A549 (cell line): Measurements from ENCODE around the gene SNRNP70. TPM values are rescaled to one million over a fixed set of nuclear protein-coding genes. Genes with fewer than 3 reads are reported as not detected.
"Not testable (repeated sequence)": the region's sequence is repeated elsewhere in the genome, so short reads cannot be mapped to it uniquely, and the experiment has no call there.

Source experiments
- ATAC-seq, 2 experiments: fragments of 200-7000 bp in 1 of 2; fragments of >200 bp in 1 of 2; cut with Nextera tagmentation in 1 of 2; cut with Tn5 transposase in 1 of 2; 3 replicates each; pipeline versions ENCODE4 v1.8.0 to v1.9.1; 2018 to 2020; ENCODE audit warnings: mild to moderate bottlenecking in 1 of 2, moderate library complexity in 1 of 2
- CTCF ChIA-PET: fragments of 300-600 bp; sonication (Branson Sonifier 250); formaldehyde crosslinking; extraction: SDS; loops from one replicate; lab custom pipeline; 2021; ENCODE audit warnings: antibody characterized with exemption, inconsistent platforms; lab: Yijun Ruan, JAX
- POLR2A ChIA-PET: fragments of 350-600 bp; formaldehyde crosslinking; extraction: SDS; loops from one replicate; lab custom pipeline; 2021; ENCODE audit warnings: antibody characterized with exemption, inconsistent platforms; lab: Yijun Ruan, JAX
- DNase-seq, 2 experiments: peaks; one replicate each; pipeline versions ENCODE4 v3.0.0 to v3.0.0-alpha.2; 2011 to 2016; ENCODE audit warnings: low read depth in 1 of 2, low spot score in 1 of 2
- FAIRE-seq: peaks from 2 replicates; lab custom pipeline; 2011; peaks lifted over from hg19 to GRCh38; lab: Jason Lieb, UNC
- H3K27ac ChIP-seq, 2 experiments: fragments of >200 bp; sonication (Bioruptor Twin); formaldehyde crosslinking; 3 replicates each; pipeline ENCODE4 v1.5.1; 2016 to 2017
- H3K4me1 ChIP-seq: fragments of >200 bp; sonication (Bioruptor Twin); formaldehyde crosslinking; 3 replicates; pipeline ENCODE4 v1.6.1; 2016
- H3K4me2 ChIP-seq: fragments of >200 bp; sonication (Bioruptor Twin); formaldehyde crosslinking; 3 replicates; pipeline ENCODE4 v1.6.1; 2016
- H3K4me3 ChIP-seq: fragments of >200 bp; sonication (Bioruptor Twin); formaldehyde crosslinking; 3 replicates; pipeline ENCODE4 v1.5.1; 2016
- H3K9me3 ChIP-seq: fragments of >200 bp; sonication (Bioruptor Twin); formaldehyde crosslinking; 3 replicates; pipeline ENCODE4 v1.6.1; 2016
- E2F6 ChIP-seq: IDR thresholded peaks from 2 replicates; pipeline ENCODE4 v1.6.1; 2012; ENCODE audit warnings: low read depth, borderline replicate concordance
- EP300 ChIP-seq, 2 experiments: fragments of >200 bp; sonication (Bioruptor Twin); formaldehyde crosslinking; IDR thresholded peaks; 2 replicates in 1 of 2; 3 replicates in 1 of 2; pipeline ENCODE4 v1.6.1; 2016 to 2017
- FOSL2 ChIP-seq, 2 experiments: fragments of 450-650 bp in 1 of 2; fragments of >200 bp in 1 of 2; sonication (Bioruptor Twin) in 1 of 2; formaldehyde crosslinking; IDR thresholded peaks; 2 replicates each; pipeline versions ENCODE4 v1.5.0 to v1.6.1; 2016 to 2020; ENCODE audit warnings: mild to moderate bottlenecking in 1 of 2, moderate library complexity in 1 of 2
- GATA3 ChIP-seq: IDR thresholded peaks from 2 replicates; pipeline ENCODE4 v1.6.1; 2012; ENCODE audit warnings: borderline replicate concordance
- JUN ChIP-seq, 2 experiments: fragments of >200 bp; sonication (Bioruptor Twin); formaldehyde crosslinking; IDR thresholded peaks; 2 replicates in 1 of 2; 3 replicates in 1 of 2; pipeline ENCODE4 v1.6.1; 2016 to 2017
- JUNB ChIP-seq: fragments of >200 bp; sonication (Bioruptor Twin); formaldehyde crosslinking; IDR thresholded peaks from 2 replicates; pipeline ENCODE4 v1.6.1; 2016
- MAX ChIP-seq: IDR thresholded peaks from 2 replicates; pipeline ENCODE4 v1.6.1; 2012
- RAD21 ChIP-seq, 2 experiments: fragments of >200 bp in 1 of 2; sonication (Bioruptor Twin) in 1 of 2; formaldehyde crosslinking in 1 of 2; IDR thresholded peaks in 1 of 2; conservative IDR thresholded peaks in 1 of 2; 2 replicates in 1 of 2; 3 replicates in 1 of 2; pipeline ENCODE4 v1.6.1; 2012 to 2018; ENCODE audit warnings: inconsistent platforms in 1 of 2
- RCOR1 ChIP-seq: fragments of 150-350 bp; IDR thresholded peaks from 2 replicates; pipeline ENCODE4 v1.6.1; 2014; ENCODE audit warnings: antibody characterized with exemption, low read length, low read depth
- WGBS: methylation state at CpG from one replicate; pipeline ENCODE4 v1.1.6; 2017; ENCODE audit errors: missing lambda C conversion rate; 5-methylcytosine and 5-hydroxymethylcytosine counted together
- polyA plus RNA-seq, 4 experiments: library from polyadenylated mRNA; depleted of rRNA in 3 of 4; stranded (reverse); fragments of >200 nt; fragmentation: RNase III in 1 of 4; extraction: RNeasy Plus Mini Kit Qiagen cat#74134 plus additional on column Dnase treatment in 1 of 4; gene quantifications; 2 replicates in 3 of 4; 3 replicates in 1 of 4; pipeline ENCODE4 v1.2.3, GENCODE V29; 2011 to 2017
- TF ChIP-seq, protein P1 (sequence below): fragments of >200 bp; sonication (Bioruptor Twin); formaldehyde crosslinking; IDR thresholded peaks from 3 replicates; pipeline ENCODE4 v1.5.1; 2016
- TF ChIP-seq, protein P2 (sequence below): IDR thresholded peaks from 2 replicates; pipeline ENCODE4 v1.6.1; 2012

The SNRNP70 gene
- polyA plus RNA-seq, 2 of the 4 experiments (the other 2 are of a cell fraction), result 214 to 350 TPM

DNA sequence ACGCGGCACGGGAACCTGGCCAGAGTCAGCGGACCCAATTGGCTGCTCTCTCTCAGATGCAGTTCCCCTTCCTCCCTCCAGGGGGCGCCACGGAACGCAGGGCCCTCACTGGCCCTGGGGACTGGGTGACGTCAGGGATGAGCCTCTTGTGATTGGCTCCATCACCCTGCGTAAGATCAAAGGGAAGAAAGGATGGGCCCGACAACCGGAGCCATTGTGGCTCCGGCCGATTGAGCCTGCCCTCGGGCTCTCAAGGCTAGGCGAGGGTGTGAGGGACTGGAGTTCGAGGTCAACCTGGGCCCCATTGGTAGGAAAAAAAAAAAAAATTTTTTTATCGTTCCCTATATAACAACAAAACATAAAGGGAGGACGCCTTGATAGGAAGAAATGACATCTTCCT is 48.4 kb upstream of the SNRNP70 start, which contains the start of gene CGB1:
Gene CGB1 (minus strand): TSS at position 81 of the 400 bp plus-strand sequence. CDS start 184 bp downstream, outside the sequence.
- peak in 1 of 2 experiments; percentile 79 for DNase-seq
- H3K4me2 ChIP-seq, POLR2A ChIA-PET, H3K4me3 ChIP-seq, H3K9me3 ChIP-seq, FAIRE-seq: not testable (repeated sequence)
- peaks cover 25% of the 10 kb centered on the region for H3K4me1 ChIP-seq
- CTCF ChIA-PET, result interaction anchor here (0.8 to 0.9 kb wide), 2 partner anchors 17 to 32 kb away, joined by 3 to 4 read pairs; no protein-coding TSS in a partner anchor
- ATAC-seq, result peak in 1 of 2 experiments; percentile 61; a peak in 3 of 6 replicates
- H3K27ac ChIP-seq, result peak within 1 kb of the TSS in 1 of 2 experiments; percentile 58; a peak in 3 of 6 replicates
- WGBS, result 51% methylated on average over 18 of the region's 18 CpGs
- TF ChIP-seq, protein P1, sequence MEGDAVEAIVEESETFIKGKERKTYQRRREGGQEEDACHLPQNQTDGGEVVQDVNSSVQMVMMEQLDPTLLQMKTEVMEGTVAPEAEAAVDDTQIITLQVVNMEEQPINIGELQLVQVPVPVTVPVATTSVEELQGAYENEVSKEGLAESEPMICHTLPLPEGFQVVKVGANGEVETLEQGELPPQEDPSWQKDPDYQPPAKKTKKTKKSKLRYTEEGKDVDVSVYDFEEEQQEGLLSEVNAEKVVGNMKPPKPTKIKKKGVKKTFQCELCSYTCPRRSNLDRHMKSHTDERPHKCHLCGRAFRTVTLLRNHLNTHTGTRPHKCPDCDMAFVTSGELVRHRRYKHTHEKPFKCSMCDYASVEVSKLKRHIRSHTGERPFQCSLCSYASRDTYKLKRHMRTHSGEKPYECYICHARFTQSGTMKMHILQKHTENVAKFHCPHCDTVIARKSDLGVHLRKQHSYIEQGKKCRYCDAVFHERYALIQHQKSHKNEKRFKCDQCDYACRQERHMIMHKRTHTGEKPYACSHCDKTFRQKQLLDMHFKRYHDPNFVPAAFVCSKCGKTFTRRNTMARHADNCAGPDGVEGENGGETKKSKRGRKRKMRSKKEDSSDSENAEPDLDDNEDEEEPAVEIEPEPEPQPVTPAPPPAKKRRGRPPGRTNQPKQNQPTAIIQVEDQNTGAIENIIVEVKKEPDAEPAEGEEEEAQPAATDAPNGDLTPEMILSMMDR, result peak; percentile 48
- TF ChIP-seq RAD21 (conservative IDR thresholded peaks at IDR 0.05 in 1 of 2, IDR thresholded peaks at IDR 0.05 in 1 of 2), result peak in 1 of 2 experiments; percentile 29; a peak in 1 of 5 replicates
- TF ChIP-seq RCOR1, result 0 out of 2 replicates have a peak, but pooled peaks have one; percentile 38

GRCh38 chr19:49038111-49038510 is 47.1 kb upstream of the SNRNP70 start:
- H3K4me3 ChIP-seq, ATAC-seq, POLR2A ChIA-PET, FAIRE-seq, H3K9me3 ChIP-seq, DNase-seq: not testable (repeated sequence)
- peak overlapping the region; percentile 73 for H3K4me2 ChIP-seq
- H3K27ac ChIP-seq, result peak overlapping the region; percentile 78 to 82
- WGBS, result 76% methylated on average over 8 of the region's 8 CpGs
- CTCF ChIA-PET, result interaction anchor here (0.6 to 2.4 kb wide), 4 partner anchors 18 to 224 kb away, joined by 3 to 9 read pairs (median 3); a partner anchor contains a TSS
- H3K4me1 ChIP-seq, result peaks cover 32% of the 10 kb centered on the region

DNA sequence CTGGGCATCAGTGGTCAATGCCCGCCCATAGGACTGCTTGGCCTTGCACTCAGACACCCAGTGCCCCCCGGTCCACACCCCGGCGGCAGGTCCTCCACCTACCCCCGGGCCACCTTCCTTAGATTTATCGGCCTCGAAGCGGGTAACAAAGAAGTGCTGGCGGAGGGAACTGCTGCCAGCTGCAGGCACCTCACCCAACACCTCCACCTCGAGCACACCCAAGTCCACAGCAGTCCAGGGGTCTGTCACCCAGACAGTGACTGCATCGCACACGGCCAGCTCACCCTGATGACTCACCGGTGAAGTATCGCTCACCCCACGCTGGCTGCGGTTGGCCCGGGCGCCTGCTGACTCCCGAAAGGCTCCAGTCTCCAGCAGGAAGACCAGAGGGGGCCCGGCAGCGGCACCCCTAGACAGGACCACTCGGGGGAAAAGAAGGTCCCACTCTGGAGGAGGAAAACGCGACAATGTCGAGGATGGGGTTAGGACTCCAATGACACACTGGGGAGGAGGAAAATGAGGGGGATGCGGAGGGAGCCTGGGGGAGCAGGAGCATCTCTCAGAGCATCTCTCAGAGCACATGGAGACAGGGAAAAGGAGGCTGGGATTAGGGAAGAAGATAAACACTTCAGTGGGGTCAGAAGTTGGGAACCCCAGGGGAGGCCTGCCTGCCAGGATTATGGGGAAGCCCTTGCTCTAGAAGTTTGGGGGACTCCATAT is 46.5 kb upstream of the SNRNP70 start:
- ATAC-seq (peak; percentile 88 to 97), DNase-seq (peak; percentile 68 to 85)
- CTCF ChIA-PET, result interaction anchor here (1.6 to 2.4 kb wide), 3 partner anchors 19 to 41 kb away, joined by 3 to 9 read pairs (median 3); a partner anchor contains a TSS
- POLR2A ChIA-PET, H3K4me3 ChIP-seq, FAIRE-seq, H3K9me3 ChIP-seq: not testable (repeated sequence)
- H3K27ac ChIP-seq, result peak overlapping the region; percentile 78 to 82
- peaks cover 32% of the 10 kb centered on the region for H3K4me1 ChIP-seq
- H3K4me2 ChIP-seq, result peak overlapping the region; percentile 73
- peak in 1 of 2 experiments; percentile 13; a peak in 1 of 5 replicates for TF ChIP-seq RAD21 (conservative IDR thresholded peaks at IDR 0.05 in 1 of 2, IDR thresholded peaks at IDR 0.05 in 1 of 2)
- peak; percentile 84; the same call in 1 of the 2 replicates for TF ChIP-seq E2F6
- peak in 1 of 2 experiments; percentile 49; a peak in 2 of 5 replicates for TF ChIP-seq JUN (IDR thresholded peaks at IDR 0.05)
- peak; percentile 63; the same call in 1 of the 2 replicates for TF ChIP-seq GATA3
- peak in 1 of 2 experiments; percentile 18; a peak in 1 of 5 replicates for TF ChIP-seq EP300 (IDR thresholded peaks at IDR 0.05)
- TF ChIP-seq, protein P2, sequence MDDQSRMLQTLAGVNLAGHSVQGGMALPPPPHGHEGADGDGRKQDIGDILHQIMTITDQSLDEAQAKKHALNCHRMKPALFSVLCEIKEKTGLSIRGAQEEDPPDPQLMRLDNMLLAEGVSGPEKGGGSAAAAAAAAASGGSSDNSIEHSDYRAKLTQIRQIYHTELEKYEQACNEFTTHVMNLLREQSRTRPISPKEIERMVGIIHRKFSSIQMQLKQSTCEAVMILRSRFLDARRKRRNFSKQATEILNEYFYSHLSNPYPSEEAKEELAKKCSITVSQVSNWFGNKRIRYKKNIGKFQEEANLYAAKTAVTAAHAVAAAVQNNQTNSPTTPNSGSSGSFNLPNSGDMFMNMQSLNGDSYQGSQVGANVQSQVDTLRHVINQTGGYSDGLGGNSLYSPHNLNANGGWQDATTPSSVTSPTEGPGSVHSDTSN, result peak; percentile 22; the same call in 1 of the 2 replicates
- peak; percentile 86 for TF ChIP-seq MAX
- TF ChIP-seq FOSL2 (IDR thresholded peaks at IDR 0.05), result peak; percentile 80
- peak; percentile 98 for TF ChIP-seq FOSL2 (CRISPR knock-in tag; IDR thresholded peaks at IDR 0.05)
- peak; percentile 70 for TF ChIP-seq JUNB
- WGBS, result 14% methylated on average over 23 of the region's 26 CpGs

- H3K4me3 ChIP-seq, POLR2A ChIA-PET, FAIRE-seq, DNase-seq, H3K4me2 ChIP-seq, H3K9me3 ChIP-seq: not testable (repeated sequence)
- CTCF ChIA-PET, result interaction anchor here (0.9 to 2.4 kb wide), 3 partner anchors 16 to 42 kb away, joined by 3 to 9 read pairs (median 3); a partner anchor contains a TSS
- Histone ChIP-seq H3K4me1 (peaks cover 32% of the 10 kb centered on the region), H3K27ac (peak overlapping the region; percentile 78 to 82)
- ATAC-seq, result peak in 1 of 2 experiments; percentile 8; a peak in 2 of 6 replicates
- 78% methylated on average over 9 of the region's 9 CpGs for WGBS
These were observed 45.5 kb upstream of the SNRNP70 start for GRCh38 chr19:49039736-49040135.
